Measurements from ENCODE around the gene EDEM2. TPM values are rescaled to one million over a fixed set of nuclear protein-coding genes. Genes with fewer than 3 reads are reported as not detected.
A peak's percentile ranks its signal among the peaks of the same experiment; 100 is the strongest.
"Not testable (repeated sequence)": the region's sequence is repeated elsewhere in the genome, so short reads cannot be mapped to it uniquely, and the experiment has no call there.

EDEM2 gene
- 30.3 TPM for polyA plus RNA-seq (2013, experiment 1 of 2)
- polyA plus RNA-seq (2013, experiment 2 of 2): 30.4 TPM

- H3K14ac ChIP-seq (ENCODE audit: low read length in 2 of 2): peak within 1 kb of the TSS in 1 of 2 experiments; percentile 76
- peaks cover 3% of the 10 kb centered on the region for H3K4me1 ChIP-seq (ENCODE audit: control insufficient read depth, insufficient read depth, low read depth, low read length)
- peak within 1 kb of the TSS; percentile 78 for H2AK5ac ChIP-seq (ENCODE audit: low read length, severe bottlenecking)
- no peak within 1 kb of the TSS for H2BK15ac ChIP-seq (ENCODE audit: low read depth, poor library complexity, severe bottlenecking)
- peak within 1 kb of the TSS; percentile 51 for H2AFZ ChIP-seq (ENCODE audit: low read depth, low read length)
- no peaks in the 10 kb centered on the region for H3K9me3 ChIP-seq (ENCODE audit: control insufficient read depth, low read length)
- H2BK12ac ChIP-seq (ENCODE audit: low read length in 2 of 2): peak within 1 kb of the TSS; percentile 72 to 88
- peak within 1 kb of the TSS; percentile 34 to 91 for H3K18ac ChIP-seq (ENCODE audit: low read depth in 1 of 2, low read length in 2 of 2)
- peak within 1 kb of the TSS; percentile 96 for H4K8ac ChIP-seq (ENCODE audit: low read length)
- peak within 1 kb of the TSS; percentile 84 for H3K4me2 ChIP-seq (ENCODE audit: low read length, poor library complexity, severe bottlenecking)
- no peaks in the 10 kb centered on the region for H3K27me3 ChIP-seq (ENCODE audit: control insufficient read depth in 1 of 2, insufficient read depth in 1 of 2, low read length in 2 of 2)
- under 1% methylated on average over 34 of the region's 42 CpGs for WGBS
- H4K91ac ChIP-seq (ENCODE audit: low read length): peak within 1 kb of the TSS; percentile 84
- peak; percentile 96 for DNase-seq
- peak within 1 kb of the TSS; percentile 75 to 83 for H3K4ac ChIP-seq (ENCODE audit: low read depth in 1 of 2, low read length in 2 of 2)
- peaks cover 12 to 25% of the 10 kb centered on the region in 2 experiments for H3K36me3 ChIP-seq (ENCODE audit: control insufficient read depth in 1 of 2, insufficient read depth in 2 of 2, low read depth in 1 of 2, low read length in 2 of 2)
- H2BK120ac ChIP-seq (ENCODE audit: low read depth, low read length): peak within 1 kb of the TSS; percentile 38
- peaks cover 10% of the 10 kb centered on the region for H3K79me1 ChIP-seq (replicated peaks; ENCODE audit: low read length, poor library complexity, severe bottlenecking)
- H2BK5ac ChIP-seq (ENCODE audit: low read depth, low read length, poor library complexity, severe bottlenecking): peak within 1 kb of the TSS; percentile 40
- H3K9ac ChIP-seq (ENCODE audit: low read length): peak within 1 kb of the TSS; percentile 90
- peak within 1 kb of the TSS in 1 of 2 experiments; percentile 16 for H3K23ac ChIP-seq (ENCODE audit: low read length in 2 of 2)
- H3K27ac ChIP-seq (ENCODE audit: low read length, poor library complexity, severe bottlenecking): peak within 1 kb of the TSS; percentile 74
- H3K4me3 ChIP-seq (ENCODE audit: insufficient read depth in 1 of 2, low read depth in 1 of 2, low read length in 2 of 2): peak within 1 kb of the TSS; percentile 87 to 91
These were observed at the start of gene EDEM2 for GRCh38 chr20:35146920-35147574. Gene EDEM2, minus strand, starts transcription at chr20:35147336. Its CDS starts 78 bp downstream, at chr20:35147258.

GRCh38 chr20:35196313-35196712 lies 49.2 kb upstream of the EDEM2 start:
- no peak for DNase-seq
- no peak overlapping the region for H2BK120ac ChIP-seq (ENCODE audit: low read depth, low read length)
- no peak overlapping the region for H2AK5ac ChIP-seq (ENCODE audit: low read length, severe bottlenecking)
- H2BK5ac ChIP-seq (ENCODE audit: low read depth, low read length, poor library complexity, severe bottlenecking): no peak overlapping the region
- no peaks in the 10 kb centered on the region for H3K27me3 ChIP-seq (ENCODE audit: control insufficient read depth in 1 of 2, insufficient read depth in 1 of 2, low read length in 2 of 2)
- H3K4me2 ChIP-seq (ENCODE audit: low read length, poor library complexity, severe bottlenecking): no peak overlapping the region
- H3K27ac ChIP-seq (ENCODE audit: low read length, poor library complexity, severe bottlenecking): no peak overlapping the region
- H2BK12ac ChIP-seq (ENCODE audit: low read length in 2 of 2): no peak overlapping the region
- H2AFZ ChIP-seq (ENCODE audit: low read depth, low read length): no peak overlapping the region
- no peaks in the 10 kb centered on the region for H3K36me3 ChIP-seq (ENCODE audit: control insufficient read depth in 1 of 2, insufficient read depth in 2 of 2, low read depth in 1 of 2, low read length in 2 of 2)
- peaks cover 54% of the 10 kb centered on the region for H3K9me3 ChIP-seq (ENCODE audit: control insufficient read depth, low read length)
- no peak overlapping the region for H3K18ac ChIP-seq (ENCODE audit: low read depth in 1 of 2, low read length in 2 of 2)
- H3K23ac ChIP-seq (ENCODE audit: low read length in 2 of 2): no peak overlapping the region
- H2BK15ac ChIP-seq (ENCODE audit: low read depth, poor library complexity, severe bottlenecking): no peak overlapping the region
- H3K14ac ChIP-seq (ENCODE audit: low read length in 2 of 2): no peak overlapping the region
- H4K91ac ChIP-seq (ENCODE audit: low read length): no peak overlapping the region
- H3K79me1 ChIP-seq (replicated peaks; ENCODE audit: low read length, poor library complexity, severe bottlenecking): no peaks in the 10 kb centered on the region
- no peak overlapping the region for H4K8ac ChIP-seq (ENCODE audit: low read length)
- H3K4me1 ChIP-seq (ENCODE audit: control insufficient read depth, insufficient read depth, low read depth, low read length): no peaks in the 10 kb centered on the region
- no peak overlapping the region for H3K4me3 ChIP-seq (ENCODE audit: insufficient read depth in 1 of 2, low read depth in 1 of 2, low read length in 2 of 2)
- no peak overlapping the region for H3K4ac ChIP-seq (ENCODE audit: low read depth in 1 of 2, low read length in 2 of 2)
- no peak overlapping the region for H3K9ac ChIP-seq (ENCODE audit: low read length)

GRCh38 chr20:35193031-35193791 lies 46.1 kb upstream of the EDEM2 start:
- not testable (repeated sequence) for H3K4me1 ChIP-seq (ENCODE audit: control insufficient read depth, insufficient read depth, low read depth, low read length); H3K9ac ChIP-seq (ENCODE audit: low read length); H2BK5ac ChIP-seq (ENCODE audit: low read depth, low read length, poor library complexity, severe bottlenecking); H3K27ac ChIP-seq (ENCODE audit: low read length, poor library complexity, severe bottlenecking); H3K4me2 ChIP-seq (ENCODE audit: low read length, poor library complexity, severe bottlenecking); DNase-seq; H4K8ac ChIP-seq (ENCODE audit: low read length); H3K36me3 ChIP-seq (ENCODE audit: control insufficient read depth in 1 of 2, insufficient read depth in 2 of 2, low read depth in 1 of 2, low read length in 2 of 2); H3K14ac ChIP-seq (ENCODE audit: low read length in 2 of 2); H3K23ac ChIP-seq (ENCODE audit: low read length in 2 of 2); H3K4me3 ChIP-seq (ENCODE audit: insufficient read depth in 1 of 2, low read depth in 1 of 2, low read length in 2 of 2); H2BK12ac ChIP-seq (ENCODE audit: low read length in 2 of 2); H2AFZ ChIP-seq (ENCODE audit: low read depth, low read length); H3K27me3 ChIP-seq (ENCODE audit: control insufficient read depth in 1 of 2, insufficient read depth in 1 of 2, low read length in 2 of 2); H3K79me1 ChIP-seq (replicated peaks; ENCODE audit: low read length, poor library complexity, severe bottlenecking); H2BK15ac ChIP-seq (ENCODE audit: low read depth, poor library complexity, severe bottlenecking); H2BK120ac ChIP-seq (ENCODE audit: low read depth, low read length); H2AK5ac ChIP-seq (ENCODE audit: low read length, severe bottlenecking); H3K4ac ChIP-seq (ENCODE audit: low read depth in 1 of 2, low read length in 2 of 2); H3K18ac ChIP-seq (ENCODE audit: low read depth in 1 of 2, low read length in 2 of 2); H4K91ac ChIP-seq (ENCODE audit: low read length)
- peaks cover 43% of the 10 kb centered on the region for H3K9me3 ChIP-seq (ENCODE audit: control insufficient read depth, low read length)
- WGBS: 92% methylated on average over 8 of the region's 9 CpGs

GRCh38 chr20:35192118-35192872 lies 45.2 kb upstream of the EDEM2 start:
- Histone ChIP-seq H3K79me1 (replicated peaks; ENCODE audit: low read length, poor library complexity, severe bottlenecking) (no peaks in the 10 kb centered on the region), H3K4ac (ENCODE audit: low read depth in 1 of 2, low read length in 2 of 2) (no peak overlapping the region), H3K36me3 (ENCODE audit: control insufficient read depth in 1 of 2, insufficient read depth in 2 of 2, low read depth in 1 of 2, low read length in 2 of 2) (no peaks in the 10 kb centered on the region), H3K27ac (ENCODE audit: low read length, poor library complexity, severe bottlenecking) (no peak overlapping the region), H3K4me3 (ENCODE audit: insufficient read depth in 1 of 2, low read depth in 1 of 2, low read length in 2 of 2) (no peak overlapping the region), H3K9me3 (ENCODE audit: control insufficient read depth, low read length) (peaks cover 37% of the 10 kb centered on the region), H3K18ac (ENCODE audit: low read depth in 1 of 2, low read length in 2 of 2) (no peak overlapping the region), H2BK12ac (ENCODE audit: low read length in 2 of 2) (no peak overlapping the region), H2BK5ac (ENCODE audit: low read depth, low read length, poor library complexity, severe bottlenecking) (no peak overlapping the region), H3K23ac (ENCODE audit: low read length in 2 of 2) (no peak overlapping the region), H3K14ac (ENCODE audit: low read length in 2 of 2) (no peak overlapping the region), H3K27me3 (ENCODE audit: control insufficient read depth in 1 of 2, insufficient read depth in 1 of 2, low read length in 2 of 2) (no peaks in the 10 kb centered on the region), H3K4me1 (ENCODE audit: control insufficient read depth, insufficient read depth, low read depth, low read length) (no peaks in the 10 kb centered on the region), H2BK120ac (ENCODE audit: low read depth, low read length) (no peak overlapping the region), H2AK5ac (ENCODE audit: low read length, severe bottlenecking) (no peak overlapping the region), H2BK15ac (ENCODE audit: low read depth, poor library complexity, severe bottlenecking) (no peak overlapping the region), H4K91ac (ENCODE audit: low read length) (no peak overlapping the region), H3K4me2 (ENCODE audit: low read length, poor library complexity, severe bottlenecking) (no peak overlapping the region), H2AFZ (ENCODE audit: low read depth, low read length) (no peak overlapping the region), H3K9ac (ENCODE audit: low read length) (no peak overlapping the region), H4K8ac (ENCODE audit: low read length) (no peak overlapping the region)
- 68% methylated on average over 4 of the region's 9 CpGs for WGBS
- peak; percentile 35 for DNase-seq
